Activated naive CD4-positive, alpha-beta T cell treated with anti-CD3 and anti-CD28 coated beads, Interleukin-2, amount 10 ng/mL, durations not matched to agents 7 days and 5 days (primary cell): ENCODE results near the gene AGFG2.

Experiments used
- CTCF ChIA-PET: fragments of 350-600 bp; sonication (Branson Sonifier 250); formaldehyde crosslinking; loops from one replicate; lab custom pipeline; 2021; ENCODE audit warnings: antibody characterized with exemption; lab: Charles Lee
- DNase-seq: peaks from one replicate; pipeline ENCODE4 v3.0.0-alpha.2; 2020
- H3K27ac Mint-ChIP-seq: one replicate; pipeline ENCODE4 v1.8.0; 2021; ENCODE audit warnings: mild to moderate bottlenecking, moderate library complexity, mixed read lengths
- H3K27me3 Mint-ChIP-seq: one replicate; pipeline ENCODE4 v1.8.0; 2021; ENCODE audit warnings: mild to moderate bottlenecking, mixed read lengths
- H3K36me3 Mint-ChIP-seq: one replicate; pipeline ENCODE4 v1.8.0; 2021; ENCODE audit warnings: mixed read lengths
- H3K4me1 Mint-ChIP-seq: one replicate; pipeline ENCODE4 v1.8.0; 2021; ENCODE audit warnings: mixed read lengths
- H3K4me3 Mint-ChIP-seq: one replicate; pipeline ENCODE4 v1.8.0; 2021; ENCODE audit warnings: mild to moderate bottlenecking, moderate library complexity, mixed read lengths
- H3K9me3 Mint-ChIP-seq: one replicate; pipeline ENCODE4 v1.8.0; 2021; ENCODE audit warnings: mixed read lengths

Gene AGFG2

GRCh38 chr7:100602889-100603725 lies 64.1 kb downstream of the AGFG2 start:
- Mint-ChIP-seq H3K27me3 (peaks cover 70% of the 10 kb centered on the region), H3K4me1 (peaks cover 41% of the 10 kb centered on the region), H3K9me3 (no peaks in the 10 kb centered on the region), H3K27ac (no peak overlapping the region), H3K4me3 (peak overlapping the region; percentile 88), H3K36me3 (no peaks in the 10 kb centered on the region)
- DNase-seq: no peak
- CTCF ChIA-PET: interaction anchor here (1.1 to 1.7 kb wide), 2 partner anchors 31 to 102 kb away, joined by 3 to 5 read pairs; partner anchors contain the start of gene POP7

GRCh38 chr7:100603726-100604027 lies 64.7 kb downstream of the AGFG2 start:
- H3K4me3 Mint-ChIP-seq: peak overlapping the region; percentile 88

GRCh38 chr7:100604028-100604975 lies 65.3 kb downstream of the AGFG2 start:
- H3K36me3 Mint-ChIP-seq: no peaks in the 10 kb centered on the region
- peak overlapping the region; percentile 87 for H3K27ac Mint-ChIP-seq
- H3K9me3 Mint-ChIP-seq: no peaks in the 10 kb centered on the region
- peak overlapping the region; percentile 88 for H3K4me3 Mint-ChIP-seq
- CTCF ChIA-PET: interaction anchor here (0.7 to 1.8 kb wide), 6 partner anchors 17 to 87 kb away, joined by 3 to 6 read pairs (median 4); no protein-coding TSS in a partner anchor
- DNase-seq: peak; percentile 88
- peaks cover 34% of the 10 kb centered on the region for H3K4me1 Mint-ChIP-seq
- H3K27me3 Mint-ChIP-seq: peaks cover 72% of the 10 kb centered on the region

More at GRCh38 chr7:100603726-100604027, 64.7 kb downstream of the AGFG2 start:
- CTCF ChIA-PET: interaction anchor here (1.1 to 1.7 kb wide), 2 partner anchors 31 to 102 kb away, joined by 3 to 5 read pairs; partner anchors contain the start of gene POP7
- no peak for DNase-seq
- H3K9me3 Mint-ChIP-seq: no peaks in the 10 kb centered on the region
- peaks cover 36% of the 10 kb centered on the region for H3K4me1 Mint-ChIP-seq
- H3K36me3 Mint-ChIP-seq: no peaks in the 10 kb centered on the region
- H3K27me3 Mint-ChIP-seq: peaks cover 73% of the 10 kb centered on the region
- H3K27ac Mint-ChIP-seq: peak overlapping the region; percentile 87

- H3K27ac Mint-ChIP-seq: peak overlapping the region; percentile 79
- no peaks in the 10 kb centered on the region for H3K9me3 Mint-ChIP-seq
- peaks cover 34% of the 10 kb centered on the region for H3K4me1 Mint-ChIP-seq
- peak; percentile 71 for DNase-seq
- peak overlapping the region; percentile 88 for H3K4me3 Mint-ChIP-seq
- peaks cover 65% of the 10 kb centered on the region for H3K27me3 Mint-ChIP-seq
- CTCF ChIA-PET: interaction anchor here (0.6 to 1.8 kb wide), 7 partner anchors 18 to 86 kb away, joined by 3 to 6 read pairs (median 4); no protein-coding TSS in a partner anchor
- no peaks in the 10 kb centered on the region for H3K36me3 Mint-ChIP-seq
These were observed 66.2 kb downstream of the AGFG2 start for GRCh38 chr7:100604976-100605911.

GRCh38 chr7:100606313-100606712 lies 67.3 kb downstream of the AGFG2 start:
- Mint-ChIP-seq H3K4me3 (peak overlapping the region; percentile 88), H3K27ac (no peak overlapping the region), H3K4me1 (peaks cover 40% of the 10 kb centered on the region), H3K36me3 (no peaks in the 10 kb centered on the region), H3K9me3 (no peaks in the 10 kb centered on the region), H3K27me3 (peaks cover 68% of the 10 kb centered on the region)
- CTCF ChIA-PET: interaction anchor here (1.2 to 1.8 kb wide), 3 partner anchors 23 to 145 kb away, joined by 4 to 6 read pairs (median 5); no protein-coding TSS in a partner anchor
- no peak for DNase-seq

- Mint-ChIP-seq H3K4me1 (peaks cover 40% of the 10 kb centered on the region), H3K27me3 (peaks cover 60% of the 10 kb centered on the region), H3K4me3 (peak overlapping the region; percentile 27), H3K27ac (no peak overlapping the region), H3K36me3 (no peaks in the 10 kb centered on the region), H3K9me3 (no peaks in the 10 kb centered on the region)
- no peak for DNase-seq
- CTCF ChIA-PET: interaction anchor here (1.2 kb wide), 1 partner anchor 146 kb away, joined by 5 read pairs; no protein-coding TSS in a partner anchor
These were observed 68.1 kb downstream of the AGFG2 start for GRCh38 chr7:100607111-100607510.

- CTCF ChIA-PET: no interaction called here
- Mint-ChIP-seq H3K27ac (no peak overlapping the region), H3K36me3 (peaks cover 8% of the 10 kb centered on the region), H3K27me3 (peaks cover 41% of the 10 kb centered on the region), H3K4me3 (peak overlapping the region; percentile 2), H3K9me3 (no peaks in the 10 kb centered on the region), H3K4me1 (peaks cover 44% of the 10 kb centered on the region)
- no peak for DNase-seq
These were observed 71.0 kb downstream of the AGFG2 start for GRCh38 chr7:100609958-100610357.

- Mint-ChIP-seq H3K4me1 (peaks cover 38% of the 10 kb centered on the region), H3K4me3 (peak within 1 kb of the TSS; percentile 91), H3K27me3 (peaks cover 22% of the 10 kb centered on the region), H3K36me3 (peaks cover 21% of the 10 kb centered on the region), H3K9me3 (no peaks in the 10 kb centered on the region), H3K27ac (peak within 1 kb of the TSS; percentile 99)
- CTCF ChIA-PET: interaction anchor here (0.8 to 3.1 kb wide), 8 partner anchors 15 to 129 kb away, joined by 3 to 22 read pairs (median 4); partner anchors contain the start of genes GIGYF1 and LRCH4
- peak; percentile 99 for DNase-seq
These were observed 73.2 kb downstream of the AGFG2 start, which contains the start of gene MOSPD3 for GRCh38 chr7:100611983-100612729. MOSPD3 (plus strand) TSS chr7:100612540; CDS start chr7:100612792, 252 bp downstream.

- peak overlapping the region; percentile 99 for H3K27ac Mint-ChIP-seq
- peak overlapping the region; percentile 91 for H3K4me3 Mint-ChIP-seq
- peaks cover 21% of the 10 kb centered on the region for H3K36me3 Mint-ChIP-seq
- DNase-seq: peak; percentile 58
- H3K9me3 Mint-ChIP-seq: no peaks in the 10 kb centered on the region
- CTCF ChIA-PET: interaction anchor here (0.5 to 3.1 kb wide), 9 partner anchors 14 to 101 kb away, joined by 3 to 22 read pairs (median 3); partner anchors contain the start of genes GIGYF1 and LRCH4
- H3K27me3 Mint-ChIP-seq: peaks cover 15% of the 10 kb centered on the region
- H3K4me1 Mint-ChIP-seq: peaks cover 33% of the 10 kb centered on the region
These were observed 73.9 kb downstream of the AGFG2 start for GRCh38 chr7:100612730-100613390.

- Mint-ChIP-seq H3K27ac (peak overlapping the region; percentile 14), H3K9me3 (no peaks in the 10 kb centered on the region), H3K27me3 (peaks cover 10% of the 10 kb centered on the region), H3K4me1 (peaks cover 33% of the 10 kb centered on the region), H3K36me3 (peaks cover 21% of the 10 kb centered on the region), H3K4me3 (peak overlapping the region; percentile 91)
- no peak for DNase-seq
- CTCF ChIA-PET: interaction anchor here (0.7 to 3.1 kb wide), 7 partner anchors 15 to 102 kb away, joined by 3 to 22 read pairs (median 4); partner anchors contain the start of gene GIGYF1
These were observed 74.6 kb downstream of the AGFG2 start for GRCh38 chr7:100613412-100614175.

GRCh38 chr7:100614308-100614861 lies 75.4 kb downstream of the AGFG2 start:
- H3K36me3 Mint-ChIP-seq: peaks cover 21% of the 10 kb centered on the region
- H3K27me3 Mint-ChIP-seq: peaks cover 8% of the 10 kb centered on the region
- no peak overlapping the region for H3K27ac Mint-ChIP-seq
- DNase-seq: no peak
- CTCF ChIA-PET: interaction anchor here (0.8 to 3.1 kb wide), 4 partner anchors 14 to 77 kb away, joined by 3 to 22 read pairs (median 4); partner anchors contain the start of gene GIGYF1
- peaks cover 33% of the 10 kb centered on the region for H3K4me1 Mint-ChIP-seq
- H3K4me3 Mint-ChIP-seq: peak overlapping the region; percentile 91
- H3K9me3 Mint-ChIP-seq: no peaks in the 10 kb centered on the region
